Measurements from ENCODE around the gene SLC66A3.

The SLC66A3 gene

GRCh38 chr2:11140492-11140891, 14.8 kb upstream of the SLC66A3 start:
- peak; percentile 67 for DNase-seq

DNA sequence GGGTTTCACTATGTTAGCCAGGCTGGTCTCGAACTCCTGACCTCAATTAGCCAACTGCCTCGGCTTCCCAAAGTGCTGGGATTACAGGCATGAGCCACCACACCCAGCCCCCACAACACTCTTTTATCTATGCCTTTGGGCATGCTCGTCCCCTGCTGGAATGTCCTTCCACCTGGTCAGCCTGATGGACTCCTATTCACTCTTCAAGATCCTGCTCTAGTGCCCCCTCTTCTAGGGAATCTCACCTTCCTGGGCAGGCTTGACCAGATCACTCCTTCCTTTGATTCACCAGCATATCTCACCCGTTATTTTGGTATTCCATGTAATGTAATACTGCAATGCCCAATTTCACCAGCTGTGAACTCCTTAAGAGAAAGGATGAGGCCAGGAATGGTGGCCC, 13.9 kb upstream of the SLC66A3 start:
- no peak for DNase-seq

- DNase-seq: no peak
Observed at GRCh38 chr2:11142330-11142729, 12.9 kb upstream of the SLC66A3 start.

DNA sequence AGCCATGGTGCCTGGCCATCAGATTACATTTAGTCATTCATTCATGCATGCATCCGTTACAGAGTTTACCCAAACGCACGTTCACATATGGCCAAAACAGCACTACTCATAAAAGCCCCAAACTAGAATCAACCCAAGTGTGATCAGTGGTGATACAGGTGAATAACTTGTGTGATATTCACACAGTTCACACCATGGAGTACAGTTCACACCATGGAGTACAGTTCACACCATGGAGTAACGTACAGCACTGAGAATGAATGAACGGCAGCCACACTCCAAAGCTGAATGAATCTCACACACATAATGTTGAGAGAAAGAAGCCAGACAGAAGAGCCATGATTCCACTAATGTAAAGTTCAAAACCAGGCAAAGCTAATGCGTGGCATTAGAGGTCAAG, 12.3 kb upstream of the SLC66A3 start:
- DNase-seq: no peak

DNA sequence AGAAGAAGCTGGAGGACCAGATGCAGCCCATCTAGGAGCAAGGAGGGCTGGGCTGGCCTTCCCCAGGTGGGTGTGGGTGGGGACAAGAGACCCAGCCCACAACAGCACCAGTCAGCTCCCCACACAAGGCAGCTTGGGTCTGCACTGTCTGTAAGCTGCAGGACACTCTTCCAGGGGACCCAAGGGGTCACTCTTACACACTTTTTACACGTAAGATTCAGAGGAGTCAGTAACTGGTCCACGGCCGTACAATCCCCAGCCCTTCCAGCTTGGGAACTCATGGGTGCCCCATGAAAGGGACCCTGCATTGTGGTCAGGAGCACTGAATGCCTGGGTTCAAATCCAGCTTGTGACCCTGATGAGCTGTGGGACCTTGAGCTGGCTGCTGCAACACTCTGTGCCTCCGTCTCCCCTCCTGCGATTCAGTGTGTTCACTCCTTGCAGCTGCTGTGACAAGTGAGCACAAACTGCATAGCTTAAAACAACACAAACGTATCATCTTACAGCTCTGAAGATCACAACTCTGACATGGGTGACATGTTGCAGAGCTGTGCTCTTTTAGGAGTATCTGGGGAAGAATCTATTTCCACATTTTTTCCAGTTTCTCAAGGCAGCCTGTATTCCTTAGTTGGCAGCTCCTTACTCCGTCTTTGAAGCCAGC, 11.1 kb upstream of the SLC66A3 start:
- no peak for DNase-seq

- no peak for DNase-seq
Observed at GRCh38 chr2:11144738-11145079, 10.6 kb upstream of the SLC66A3 start.

GRCh38 chr2:11145350-11145749, 9.9 kb upstream of the SLC66A3 start:
- no peak for DNase-seq

DNA sequence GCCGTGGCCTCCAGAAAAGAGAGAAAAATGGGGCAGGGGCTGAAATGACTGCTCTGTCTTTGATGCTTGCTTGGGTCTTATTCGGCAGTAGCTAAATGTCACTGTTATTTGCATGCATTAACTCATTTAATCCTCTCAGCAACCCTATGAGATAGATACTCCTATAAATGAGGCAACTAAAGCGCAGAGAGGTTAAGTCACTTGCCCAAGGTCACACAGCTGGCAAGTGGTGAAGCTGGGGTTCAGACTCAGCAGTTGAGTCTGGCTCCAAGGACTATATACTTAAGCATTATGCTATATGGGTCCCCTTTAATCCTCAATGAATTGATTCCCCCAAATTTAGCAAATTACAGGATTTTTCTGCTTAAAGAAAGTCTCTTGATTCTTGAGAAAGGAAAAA, 9.2 kb upstream of the SLC66A3 start:
- no peak for DNase-seq

- DNase-seq: no peak
Observed at GRCh38 chr2:11147263-11147662, 8.0 kb upstream of the SLC66A3 start.

DNA sequence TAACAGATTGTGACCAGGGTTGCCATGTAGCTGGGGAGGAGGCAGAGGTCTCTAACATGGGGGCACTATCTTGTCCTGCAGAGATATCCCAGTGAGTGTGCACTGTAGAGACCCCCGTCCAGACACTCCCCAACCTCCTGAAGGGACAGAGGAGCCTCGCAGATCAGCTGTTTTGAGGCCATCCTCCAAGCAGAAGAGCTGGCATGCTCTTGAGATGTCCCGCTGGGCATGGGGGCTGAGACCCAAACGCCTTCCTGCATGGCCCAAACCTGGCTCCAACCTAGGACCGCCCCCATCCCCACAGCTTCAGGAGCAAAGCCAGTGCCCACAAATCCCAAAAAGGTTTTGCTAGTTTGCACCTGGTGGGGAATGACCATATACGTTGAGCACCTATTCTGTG, 2.7 kb upstream of the SLC66A3 start:
- no peak for DNase-seq

- no peak for DNase-seq
Observed at GRCh38 chr2:11154016-11154922, 998 bp upstream of the SLC66A3 start.

DNA sequence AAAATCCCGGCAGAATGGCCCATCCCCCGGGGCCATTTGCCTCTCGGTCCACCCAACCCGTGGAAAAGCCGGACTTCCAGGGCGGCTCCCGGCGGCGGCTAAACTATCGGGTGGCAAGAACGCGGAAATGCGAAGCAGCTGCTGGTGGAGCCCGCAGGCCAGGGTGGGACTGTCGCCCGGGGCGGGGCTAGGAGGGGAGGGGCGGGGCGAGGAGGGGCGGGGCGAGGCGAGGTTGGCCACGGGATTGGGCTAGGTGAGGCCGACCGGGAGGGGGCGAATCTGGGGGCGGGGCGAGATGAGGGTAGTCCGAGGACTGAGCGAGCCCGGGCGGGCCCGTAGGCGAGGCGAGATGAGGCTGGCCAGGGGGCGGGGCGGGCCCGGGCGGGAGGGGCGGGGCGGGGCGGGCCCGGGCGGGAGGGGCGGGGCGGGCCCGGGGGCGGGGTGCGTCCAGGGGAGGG, 315 bp upstream of the SLC66A3 start:
- DNase-seq: peak; percentile 96

GRCh38 chr2:11156396-11157075, 1.3 kb downstream of the SLC66A3 start:
- DNase-seq: no peak

DNA sequence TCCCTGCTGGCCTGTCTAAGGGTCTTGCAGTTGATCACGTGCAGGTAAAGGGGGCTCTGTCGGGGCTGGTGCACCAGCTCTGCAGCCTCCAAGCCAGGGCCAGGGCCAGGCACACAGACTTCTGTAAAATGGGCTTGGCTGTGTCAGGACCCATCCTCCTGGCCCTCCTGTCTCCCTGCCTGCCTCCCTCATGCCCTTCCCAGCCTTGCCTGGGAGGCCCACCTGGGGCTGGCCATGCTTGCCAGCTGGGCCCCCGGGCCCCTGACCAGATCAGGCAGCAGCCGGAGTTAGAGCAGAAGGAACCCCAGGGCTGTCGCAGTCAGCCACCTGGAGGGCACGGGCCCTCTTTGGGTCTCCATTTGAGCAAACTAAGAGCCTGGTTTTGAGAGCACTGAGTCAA, 2.0 kb downstream of the SLC66A3 start:
- no peak for DNase-seq

DNA sequence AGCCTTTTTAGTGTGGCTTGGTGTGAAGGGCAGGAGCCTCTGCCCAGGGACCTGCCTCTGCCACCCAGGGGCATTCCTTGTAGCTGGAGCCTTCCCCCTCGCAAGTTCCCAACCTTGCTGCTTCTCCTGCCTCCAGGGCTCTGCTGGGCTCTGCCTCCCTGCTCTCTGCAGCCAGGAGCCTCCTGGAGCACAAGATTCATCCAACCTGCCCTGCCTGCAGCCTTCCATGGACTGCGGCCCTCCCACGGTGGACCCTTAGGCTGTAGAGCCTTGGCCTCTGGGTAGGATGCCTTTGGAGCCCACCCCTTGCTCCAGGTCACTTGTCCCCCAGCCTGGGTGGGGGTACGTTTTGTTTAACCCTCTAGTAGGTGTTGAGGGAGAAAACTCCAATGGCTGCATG, 2.5 kb downstream of the SLC66A3 start:
- no peak for DNase-seq

DNA sequence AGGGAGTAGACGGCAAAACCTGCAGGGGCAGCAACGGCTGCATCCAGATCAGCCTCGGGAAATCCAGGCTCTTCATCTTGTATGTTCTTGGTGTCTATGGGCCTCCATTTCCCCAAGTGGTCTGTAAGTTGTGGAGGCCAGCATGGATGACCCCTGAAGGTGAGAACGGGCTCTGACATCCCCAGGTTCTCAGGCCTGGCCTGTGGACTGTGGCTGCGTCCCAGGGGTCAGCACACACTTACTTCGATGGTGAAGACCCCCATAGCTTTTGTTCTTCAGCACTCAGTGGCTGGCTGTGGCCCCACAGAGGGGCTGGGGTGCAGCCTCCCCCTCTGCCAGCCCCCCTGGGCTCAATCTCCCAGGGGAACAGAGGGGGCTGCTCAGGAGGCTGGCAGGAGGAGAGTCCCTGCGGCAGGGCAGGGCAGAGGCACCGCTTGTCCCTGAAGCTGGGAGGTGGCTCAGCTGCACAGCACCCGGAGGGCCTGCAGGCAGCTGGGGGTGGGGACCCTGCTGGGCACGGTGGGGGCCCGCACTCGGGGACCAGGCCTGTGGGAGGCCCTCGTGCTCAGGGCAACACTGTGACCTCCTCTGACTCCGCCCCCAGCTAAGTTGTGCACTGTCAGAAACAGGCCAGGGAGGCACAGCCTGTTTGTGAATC, 3.8 kb downstream of the SLC66A3 start:
- DNase-seq: no peak

GRCh38 chr2:11159574-11160170, 4.4 kb downstream of the SLC66A3 start:
- no peak for DNase-seq

- DNase-seq: no peak
Observed at GRCh38 chr2:11160256-11160655, 5.0 kb downstream of the SLC66A3 start.

DNA sequence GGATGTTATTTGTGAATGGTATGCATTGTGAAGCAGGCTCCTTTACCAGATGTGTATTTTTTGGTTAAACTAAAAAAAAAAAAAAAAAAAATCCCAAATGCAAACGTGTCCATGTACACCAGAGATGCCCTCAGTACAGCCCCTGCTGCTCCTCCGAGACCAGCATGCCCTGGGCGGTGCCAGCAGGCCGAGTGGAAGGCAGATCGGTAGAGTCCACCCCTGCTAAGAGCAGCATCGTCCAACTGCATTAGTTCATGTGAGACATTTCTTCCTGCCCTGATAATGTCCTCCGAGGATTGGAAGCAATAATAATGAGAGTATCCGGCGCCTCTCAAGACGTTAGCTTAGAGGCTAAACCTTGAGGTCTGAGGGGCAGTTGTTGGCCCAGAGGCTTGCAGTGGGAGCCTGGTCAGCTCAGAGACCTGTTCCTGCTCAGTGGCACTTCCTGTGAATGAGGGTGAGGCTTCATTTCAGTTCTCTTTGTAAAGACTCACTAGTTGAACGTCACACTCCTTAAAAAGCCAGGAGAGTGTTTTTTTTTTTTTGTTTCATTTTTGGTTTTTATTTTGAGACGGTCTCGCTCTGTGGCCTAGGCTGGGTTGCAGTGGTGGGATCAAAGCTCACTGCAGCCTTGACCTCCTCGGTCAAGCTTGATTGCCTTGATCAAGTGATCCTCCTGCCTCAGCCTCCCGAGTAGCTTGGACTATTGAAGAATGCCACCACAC, 5.6 kb downstream of the SLC66A3 start:
- DNase-seq: no peak

DNA sequence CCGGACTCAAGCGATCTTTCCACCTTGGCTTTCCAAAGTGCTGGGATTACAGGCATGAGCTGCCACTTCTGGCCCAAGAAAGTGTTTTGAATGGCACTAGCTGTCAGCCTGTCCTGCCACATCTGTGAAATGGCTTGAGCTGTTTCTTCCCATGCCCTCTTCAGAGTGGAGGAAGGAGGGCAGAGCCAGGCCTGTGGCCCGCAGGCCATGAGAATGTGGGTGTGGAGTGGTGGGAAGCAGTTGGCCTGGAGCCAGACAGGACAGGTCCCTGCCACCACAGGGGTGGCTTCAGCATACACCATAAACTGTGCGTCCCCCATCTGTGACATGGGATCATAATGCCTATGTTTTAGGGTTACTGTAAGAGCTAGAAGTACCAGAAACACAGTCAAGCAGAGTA, 6.5 kb downstream of the SLC66A3 start:
- no peak for DNase-seq

DNA sequence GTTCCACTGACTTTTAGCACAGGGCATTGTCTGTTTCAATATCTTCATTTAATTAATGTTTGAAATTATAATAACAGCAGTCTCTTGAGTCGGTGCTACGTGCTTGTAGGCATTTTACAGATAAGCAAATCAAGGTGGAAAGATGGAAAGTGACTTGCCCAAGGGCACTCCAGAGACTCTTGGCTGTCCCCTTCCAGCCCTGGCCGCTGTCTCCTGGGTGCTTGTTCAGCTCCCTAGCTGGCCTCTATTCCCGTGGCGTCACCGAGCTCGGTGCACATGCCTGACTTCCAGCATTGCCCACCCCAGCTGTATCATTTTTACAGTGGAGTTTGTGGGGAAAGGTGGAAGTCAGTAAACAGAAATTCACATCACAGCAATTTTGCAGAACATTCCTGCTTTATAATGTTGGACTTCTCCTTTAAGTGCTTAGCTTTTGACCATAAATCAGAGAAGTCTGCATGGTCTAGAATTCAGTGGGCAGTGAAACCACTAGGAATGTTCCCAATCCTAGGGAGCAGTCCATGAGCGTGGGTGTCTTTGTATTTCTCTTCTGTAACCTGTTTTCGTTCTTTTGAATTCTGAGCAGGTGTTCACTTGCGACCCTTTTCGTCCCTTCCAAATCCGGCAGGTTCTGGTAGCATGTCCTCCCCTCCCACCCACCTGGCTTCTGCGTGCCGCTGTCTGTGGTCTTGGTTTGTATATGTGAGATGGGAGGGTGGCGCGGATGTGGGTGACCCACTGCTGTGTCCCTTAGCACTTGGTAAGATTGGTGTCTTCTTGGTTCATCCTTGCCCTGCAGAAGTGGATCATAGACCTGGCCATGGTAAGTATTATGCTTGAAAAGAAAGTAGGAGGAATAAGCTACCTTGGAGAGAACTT, 8.4 kb downstream of the SLC66A3 start:
- no peak for DNase-seq
